HTERT RPE-1 (cell line): ENCODE measurements around the gene EIF2S2.

ENCODE experiments used
- in situ Hi-C: fragments of 300-500 bp; cut with MboI; formaldehyde crosslinking; loops from 4 replicates; pipeline ENCODE4 v1.14.3; 2020; ENCODE audit warnings: low sequenced_read_pairs

Gene EIF2S2

GRCh38 chr20:34122274-34122980, 10.4 kb upstream of the EIF2S2 start:
- in situ Hi-C loops, result no loop called here

DNA sequence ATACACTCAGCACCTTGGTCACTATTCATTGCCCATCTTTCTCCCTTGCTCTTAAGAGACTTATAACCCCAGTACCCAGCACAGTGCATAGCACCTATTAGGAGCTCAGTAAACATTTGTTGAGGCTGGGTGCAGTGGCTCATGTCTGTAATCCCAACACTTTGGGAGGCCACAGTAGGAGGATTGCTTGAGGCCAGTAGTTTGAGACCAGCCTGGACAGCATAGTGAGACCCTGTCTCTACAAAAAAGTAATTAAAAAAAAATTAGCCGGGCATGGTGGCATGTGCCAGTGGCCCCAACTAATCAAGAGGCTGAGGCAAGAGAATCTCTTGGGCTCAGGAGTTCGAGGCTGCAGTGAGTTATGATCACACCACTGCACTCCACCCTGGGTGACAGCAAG, 8.2 kb upstream of the EIF2S2 start:
- in situ Hi-C loops, result no loop called here

DNA sequence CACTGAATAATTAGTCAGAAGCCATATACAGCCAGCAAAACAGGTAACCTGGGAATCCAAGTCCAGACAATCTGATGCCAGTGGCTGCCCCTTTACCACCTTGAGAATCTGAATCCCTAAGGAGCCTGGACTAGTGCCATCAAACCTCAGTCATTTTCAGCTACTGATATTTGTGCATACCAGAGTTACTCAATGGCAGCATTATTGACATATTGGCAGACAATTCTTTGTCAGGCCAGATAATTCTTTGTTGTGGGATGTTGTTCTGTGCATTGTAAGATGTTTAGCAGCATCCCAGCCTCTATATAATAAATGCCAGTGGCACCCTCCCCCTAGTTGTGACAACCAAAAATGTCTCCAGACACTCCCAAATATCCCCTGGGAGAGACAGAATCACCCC, 3.2 kb upstream of the EIF2S2 start:
- in situ Hi-C loops, result no loop called here

- in situ Hi-C loops, result no loop called here
These were observed 2.8 kb upstream of the EIF2S2 start for GRCh38 chr20:34114809-34115208.

DNA sequence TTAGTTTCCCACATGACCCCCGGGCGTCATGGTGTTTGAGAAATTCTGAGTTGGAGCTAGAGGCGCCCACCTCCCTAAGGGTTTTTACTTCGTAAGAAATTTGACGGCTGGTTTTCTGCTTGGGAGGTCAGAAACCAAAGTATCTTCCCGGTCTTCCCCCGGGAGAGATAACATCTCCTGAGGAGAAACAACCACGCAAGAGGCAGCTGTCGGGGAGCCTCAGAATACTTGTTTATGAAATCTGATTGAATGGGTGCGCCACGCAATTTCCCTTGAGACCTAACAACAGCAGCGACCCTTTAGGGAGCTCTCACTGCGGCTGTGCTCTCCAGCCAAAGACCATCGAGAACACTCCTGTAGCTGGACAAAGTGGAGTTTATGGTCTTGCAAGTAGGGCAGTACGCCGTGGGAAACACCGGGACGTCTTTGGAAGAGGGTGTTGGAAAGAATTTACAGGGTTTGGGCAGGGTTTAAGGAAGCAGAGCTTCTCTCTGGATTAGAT, 608 bp upstream of the EIF2S2 start:
- in situ Hi-C loops, result no loop called here

DNA sequence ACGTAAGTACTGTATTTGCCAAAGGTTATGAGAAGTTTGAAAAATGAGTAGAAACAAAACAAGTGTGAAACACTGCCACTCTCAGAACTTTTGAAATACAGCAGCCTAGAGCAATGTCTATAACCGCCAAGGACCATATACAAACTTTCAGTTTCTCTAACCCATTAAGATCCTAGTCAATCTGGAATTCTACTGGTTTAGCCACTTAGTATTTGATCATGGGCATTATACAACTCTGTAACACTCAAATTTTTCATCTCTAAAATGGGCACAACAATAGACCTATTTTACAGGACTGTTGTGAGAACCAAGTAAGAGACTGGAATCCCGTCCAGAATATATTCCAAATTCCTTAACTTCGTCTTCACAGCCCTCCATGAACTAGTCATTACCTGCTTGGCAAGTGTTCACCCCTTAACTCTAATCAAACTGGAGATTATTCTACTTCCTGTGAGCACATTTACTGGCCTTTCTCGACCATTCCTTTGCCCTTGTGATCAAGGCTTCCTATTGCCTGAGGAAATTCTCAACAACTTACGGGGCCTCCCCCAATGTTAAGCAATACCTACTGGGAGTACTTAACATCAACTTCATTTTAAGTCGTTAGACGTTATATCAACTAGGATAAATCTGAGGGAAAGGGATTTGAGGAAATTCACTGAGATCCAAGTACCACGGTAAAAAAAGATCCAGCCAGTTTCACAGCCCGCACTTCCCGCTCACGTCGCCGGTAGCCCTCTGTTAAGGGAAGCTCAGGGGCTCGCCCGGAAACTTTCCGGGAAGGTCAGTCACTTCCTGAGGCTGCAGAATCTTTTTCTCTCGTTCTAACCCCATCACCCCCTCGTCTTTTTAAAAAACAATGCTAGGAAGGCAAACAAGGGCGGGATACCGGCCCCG, 1.1 kb downstream of the EIF2S2 start:
- in situ Hi-C loops, result no loop called here

- in situ Hi-C loops, result no loop called here
These were observed 1.9 kb downstream of the EIF2S2 start for GRCh38 chr20:34110025-34110744.

DNA sequence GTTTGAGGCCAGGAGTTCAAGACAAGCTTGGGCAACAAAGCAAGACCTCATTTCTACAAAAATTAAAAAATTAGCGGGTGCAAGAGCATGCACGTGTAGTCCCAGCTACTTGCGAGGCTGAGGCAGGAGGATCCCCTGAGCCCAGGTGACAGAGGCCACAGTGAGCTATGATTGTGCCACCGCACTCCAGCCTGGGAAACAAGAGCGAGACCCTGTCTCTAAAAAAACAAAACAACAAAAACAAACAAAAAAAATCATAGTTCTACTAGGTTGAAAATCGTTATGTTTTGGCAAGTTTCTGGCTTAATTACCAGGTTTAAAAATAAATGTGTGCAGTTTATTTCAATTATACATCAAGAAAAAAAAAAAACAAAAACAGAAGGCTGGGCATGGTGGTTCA, 2.6 kb downstream of the EIF2S2 start:
- in situ Hi-C loops, result no loop called here

GRCh38 chr20:34108616-34109174, 3.3 kb downstream of the EIF2S2 start:
- in situ Hi-C loops, result no loop called here

DNA sequence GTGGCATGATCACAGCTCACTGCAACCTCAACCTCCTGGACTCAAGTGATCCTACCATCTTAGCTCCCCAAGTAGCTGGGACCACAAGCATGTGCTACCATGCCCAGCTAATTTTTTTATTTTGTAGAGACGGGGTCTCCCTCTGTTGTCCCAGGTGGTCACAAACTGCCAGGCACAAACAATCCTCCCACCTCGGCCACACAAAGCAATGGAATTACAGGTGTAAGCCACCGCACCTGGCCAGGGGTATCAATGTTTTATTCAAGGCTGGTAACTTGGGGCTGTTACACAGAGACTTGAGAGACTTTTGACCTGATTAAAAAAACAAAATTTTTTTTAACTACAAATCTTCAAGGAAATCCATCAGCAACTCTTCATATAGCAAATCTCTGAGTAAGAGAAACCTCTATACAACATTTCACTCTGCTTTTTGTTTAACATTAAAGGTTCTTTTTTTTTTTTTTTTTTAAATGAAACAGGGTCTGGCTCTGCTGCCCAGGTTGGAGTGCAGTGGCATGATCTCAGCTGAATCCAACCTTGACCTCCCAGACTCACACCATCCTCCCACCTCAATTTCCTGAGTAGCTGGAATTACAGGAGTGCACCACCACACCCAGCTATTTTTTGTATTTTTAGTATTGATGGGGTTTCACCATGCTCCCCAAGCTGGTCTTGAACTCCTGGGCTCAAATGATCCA, 5.9 kb downstream of the EIF2S2 start:
- in situ Hi-C loops, result no loop called here

DNA sequence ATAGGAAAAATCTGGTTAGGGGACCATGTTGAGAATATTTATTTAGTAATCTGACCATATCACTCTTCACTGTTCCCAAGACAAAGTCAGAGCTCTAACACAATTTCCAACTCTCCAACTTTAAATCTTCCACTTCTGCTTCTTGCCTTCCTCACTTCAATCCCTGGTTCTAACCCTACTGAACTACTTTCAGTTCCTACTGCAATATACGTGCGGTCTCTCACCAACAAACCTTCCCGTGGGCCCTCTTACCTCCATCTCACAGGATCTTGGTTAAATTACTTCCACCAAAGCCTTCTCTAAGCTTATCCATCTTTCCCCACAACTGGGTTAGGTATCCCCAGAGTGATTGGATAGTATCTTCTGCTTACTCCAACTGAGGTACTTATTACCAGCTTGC, 8.0 kb downstream of the EIF2S2 start:
- in situ Hi-C loops, result no loop called here

DNA sequence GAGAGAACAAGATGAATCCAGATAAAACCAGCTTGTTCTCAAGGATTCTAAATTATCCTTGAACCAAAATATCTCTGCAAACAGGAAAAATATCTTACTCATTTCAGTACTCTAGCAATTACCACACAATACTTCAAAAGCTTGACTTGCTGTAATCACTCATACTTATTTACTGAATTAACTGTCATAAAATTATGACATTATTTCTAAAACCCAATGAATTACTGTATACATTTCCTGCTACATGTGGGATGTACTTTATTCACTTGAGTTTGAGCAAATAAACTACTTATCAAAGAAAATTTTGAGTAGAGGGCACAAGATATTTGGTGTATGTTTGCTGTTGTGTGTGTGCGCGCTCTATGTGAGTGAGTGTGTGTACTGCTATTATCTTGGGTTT, 9.7 kb downstream of the EIF2S2 start:
- in situ Hi-C loops, result no loop called here

DNA sequence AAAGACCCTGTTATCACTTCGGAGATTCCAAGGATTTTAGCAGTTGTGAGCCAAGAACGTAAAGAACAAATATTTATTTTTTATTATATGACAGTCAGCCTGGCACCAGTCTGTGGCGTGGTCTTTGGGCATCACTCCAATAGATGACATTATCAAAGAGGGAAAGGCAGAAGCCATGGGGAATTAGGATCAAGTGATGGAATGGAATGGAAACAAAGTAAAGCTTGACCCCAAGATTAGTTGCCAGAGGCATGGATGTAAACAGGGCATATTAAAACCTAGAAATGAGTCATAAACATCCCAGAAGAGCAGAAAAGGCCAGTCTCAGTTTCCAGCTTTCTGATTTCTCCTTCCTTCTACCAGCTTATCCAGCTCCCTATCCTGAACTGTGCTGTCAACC, 11.5 kb downstream of the EIF2S2 start:
- in situ Hi-C loops, result no loop called here

DNA sequence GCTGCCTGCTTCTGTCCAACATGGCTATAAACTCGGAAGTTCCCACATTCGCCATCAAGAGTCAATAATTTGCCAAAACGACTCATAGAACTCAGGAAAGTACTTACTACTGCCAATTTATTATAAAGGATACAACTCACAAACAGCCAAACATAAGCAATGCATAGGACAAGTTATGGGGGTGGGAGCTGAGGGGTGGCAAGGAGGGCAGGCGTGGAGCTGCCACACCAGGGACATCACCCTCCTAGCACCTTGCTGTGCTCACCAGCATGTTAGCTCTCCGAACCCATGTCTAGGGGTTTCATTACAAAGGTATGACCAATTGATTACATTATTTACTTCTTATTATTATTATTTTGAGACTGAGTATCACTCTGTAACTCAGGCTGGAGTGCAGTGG, 12.4 kb downstream of the EIF2S2 start:
- in situ Hi-C loops, result no loop called here

- in situ Hi-C loops, result no loop called here
These were observed 13.5 kb downstream of the EIF2S2 start for GRCh38 chr20:34098570-34098969.

- in situ Hi-C loops, result no loop called here
These were observed 15.2 kb downstream of the EIF2S2 start for GRCh38 chr20:34096699-34097444.

DNA sequence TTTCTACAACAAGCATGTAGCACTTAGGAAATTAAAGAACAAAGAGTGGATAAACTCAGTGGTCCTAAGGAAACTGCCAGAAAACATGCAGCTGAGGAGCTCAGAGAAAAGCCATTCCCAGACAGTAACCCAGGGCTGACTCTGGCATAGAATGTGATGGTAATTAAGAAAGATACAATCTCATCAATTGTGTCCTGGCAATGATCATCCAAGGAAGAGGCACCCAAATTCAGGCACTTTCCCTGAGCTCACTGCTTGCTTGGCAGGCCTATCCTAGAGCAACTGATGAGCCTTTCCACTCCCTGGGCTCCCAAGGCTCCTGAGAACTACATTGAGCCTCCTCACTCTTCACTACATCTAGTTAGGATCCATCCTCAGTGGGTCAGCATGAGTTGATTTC, 16.2 kb downstream of the EIF2S2 start:
- in situ Hi-C loops, result no loop called here

DNA sequence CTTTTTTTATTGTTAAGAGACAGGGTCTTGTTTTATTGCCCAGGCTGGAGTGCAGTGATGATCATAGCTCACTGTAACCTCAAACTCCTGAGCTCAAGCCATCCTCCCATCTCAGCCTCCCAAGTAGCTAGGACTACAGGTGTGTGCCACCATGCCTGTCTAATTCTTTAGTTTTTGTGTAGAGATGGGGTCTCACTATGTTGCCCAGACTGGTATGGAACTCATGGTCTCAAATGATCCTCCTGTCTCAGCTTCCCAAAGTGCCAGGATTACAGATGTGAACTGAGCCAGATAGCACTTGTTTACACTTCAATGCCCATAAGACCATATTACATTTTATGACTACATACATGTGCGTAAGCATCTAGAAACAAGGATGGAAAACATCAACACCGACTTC, 18.1 kb downstream of the EIF2S2 start:
- in situ Hi-C loops, result no loop called here

GRCh38 chr20:34091637-34092200, 20.3 kb downstream of the EIF2S2 start:
- in situ Hi-C loops, result no loop called here

DNA sequence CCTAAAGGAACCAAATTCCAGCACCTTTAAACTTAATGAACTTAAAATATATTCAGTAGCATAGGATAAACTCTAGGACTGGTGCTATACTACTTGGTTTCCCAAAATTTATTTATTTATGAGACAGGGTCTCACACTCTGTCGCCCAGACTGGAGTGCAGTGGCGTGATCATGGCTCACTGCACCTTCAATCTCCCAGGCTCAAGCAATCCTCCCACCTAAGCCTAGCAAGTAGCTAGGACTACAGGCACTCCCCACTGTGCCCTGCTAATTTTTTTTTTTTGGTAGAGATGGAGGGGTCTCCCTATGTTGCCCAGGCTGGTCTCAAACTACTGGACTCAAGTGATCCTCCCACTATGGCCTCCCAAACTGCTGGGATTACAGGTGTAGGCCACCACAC, 21.4 kb downstream of the EIF2S2 start:
- in situ Hi-C loops, result no loop called here
